ENCODE measurements around the gene RNF13.
"Not testable (repeated sequence)": the region's sequence is repeated elsewhere in the genome, so short reads cannot be mapped to it uniquely, and the experiment has no call there.

Gene RNF13

GRCh38 chr3:149942409-149942808 is 129.4 kb downstream of the RNF13 start:
- Histone ChIP-seq H3K4me3 (ENCODE audit: insufficient read depth, low read length, poor library complexity, severe bottlenecking) (no peak overlapping the region), H3K36me3 (ENCODE audit: low read length) (peaks cover 5% of the 10 kb centered on the region; the same call in 1 of the 2 replicates), H3K9me3 (ENCODE audit: insufficient read depth, low read length) (no peaks in the 10 kb centered on the region), H2AFZ (ENCODE audit: low read depth, low read length, severe bottlenecking) (no peak overlapping the region), H4K20me1 (ENCODE audit: low read depth, low read length) (no peaks in the 10 kb centered on the region), H3K9me2 (replicated peaks; ENCODE audit: insufficient read depth, low read length) (no peaks in the 10 kb centered on the region), H3K9ac (ENCODE audit: low read length) (no peak overlapping the region), H3K27ac (ENCODE audit: low read depth, low read length) (no peak overlapping the region), H3K79me2 (ENCODE audit: insufficient read depth, low read length) (no peaks in the 10 kb centered on the region), H3K27me3 (ENCODE audit: low read length) (no peaks in the 10 kb centered on the region), H3F3A (ENCODE audit: insufficient read depth) (peaks cover 4% of the 10 kb centered on the region; the same call in 1 of the 2 replicates), H3K4me2 (ENCODE audit: low read depth, low read length, poor library complexity, severe bottlenecking) (no peak overlapping the region)
- TF ChIP-seq CTCF (IDR thresholded peaks at IDR 0.05; ENCODE audit: insufficient read depth, low read length, poor library complexity, severe bottlenecking) (no peak), EZH2phosphoT487 (conservative IDR thresholded peaks at IDR 0.05; ENCODE audit: low read length) (no peak)

- H3K36me3 ChIP-seq (ENCODE audit: low read length); H3K27ac ChIP-seq (ENCODE audit: low read depth, low read length); H3K9ac ChIP-seq (ENCODE audit: low read length); H4K20me1 ChIP-seq (ENCODE audit: low read depth, low read length); H3K9me3 ChIP-seq (ENCODE audit: insufficient read depth, low read length); H3K4me3 ChIP-seq (ENCODE audit: insufficient read depth, low read length, poor library complexity, severe bottlenecking); H3K79me2 ChIP-seq (ENCODE audit: insufficient read depth, low read length); H2AFZ ChIP-seq (ENCODE audit: low read depth, low read length, severe bottlenecking); H3K4me2 ChIP-seq (ENCODE audit: low read depth, low read length, poor library complexity, severe bottlenecking); H3F3A ChIP-seq (ENCODE audit: insufficient read depth); H3K27me3 ChIP-seq (ENCODE audit: low read length); H3K9me2 ChIP-seq (replicated peaks; ENCODE audit: insufficient read depth, low read length): not testable (repeated sequence)
These were observed 131.0 kb downstream of the RNF13 start for GRCh38 chr3:149943966-149944365.

- no peaks in the 10 kb centered on the region for H3K9me3 ChIP-seq (ENCODE audit: insufficient read depth, low read length)
- H3K4me2 ChIP-seq (ENCODE audit: low read depth, low read length, poor library complexity, severe bottlenecking): no peak overlapping the region
- no peak overlapping the region for H3K4me3 ChIP-seq (ENCODE audit: insufficient read depth, low read length, poor library complexity, severe bottlenecking)
- H2AFZ ChIP-seq (ENCODE audit: low read depth, low read length, severe bottlenecking): no peak overlapping the region
- TF ChIP-seq CTCF (IDR thresholded peaks at IDR 0.05; ENCODE audit: insufficient read depth, low read length, poor library complexity, severe bottlenecking): no peak
- no peak for TF ChIP-seq EZH2phosphoT487 (conservative IDR thresholded peaks at IDR 0.05; ENCODE audit: low read length)
- no peaks in the 10 kb centered on the region for H3K27me3 ChIP-seq (ENCODE audit: low read length)
- H3K9ac ChIP-seq (ENCODE audit: low read length): no peak overlapping the region
- H3K79me2 ChIP-seq (ENCODE audit: insufficient read depth, low read length): no peaks in the 10 kb centered on the region; the same call in 1 of the 2 replicates
- H3K9me2 ChIP-seq (replicated peaks; ENCODE audit: insufficient read depth, low read length): no peaks in the 10 kb centered on the region
- no peaks in the 10 kb centered on the region for H3F3A ChIP-seq (ENCODE audit: insufficient read depth)
- H4K20me1 ChIP-seq (ENCODE audit: low read depth, low read length): no peaks in the 10 kb centered on the region
- H3K36me3 ChIP-seq (ENCODE audit: low read length): peaks cover 3% of the 10 kb centered on the region; the same call in 1 of the 2 replicates
- H3K27ac ChIP-seq (ENCODE audit: low read depth, low read length): no peak overlapping the region
These were observed 134.2 kb downstream of the RNF13 start for GRCh38 chr3:149947231-149947630.

GRCh38 chr3:149949181-149949580 is 136.2 kb downstream of the RNF13 start:
- Histone ChIP-seq H2AFZ (ENCODE audit: low read depth, low read length, severe bottlenecking) (no peak overlapping the region), H3K9me2 (replicated peaks; ENCODE audit: insufficient read depth, low read length) (no peaks in the 10 kb centered on the region), H3K4me3 (ENCODE audit: insufficient read depth, low read length, poor library complexity, severe bottlenecking) (no peak overlapping the region), H3K79me2 (ENCODE audit: insufficient read depth, low read length) (no peaks in the 10 kb centered on the region; the same call in 1 of the 2 replicates), H3K27me3 (ENCODE audit: low read length) (no peaks in the 10 kb centered on the region), H3K9me3 (ENCODE audit: insufficient read depth, low read length) (no peaks in the 10 kb centered on the region), H3K4me2 (ENCODE audit: low read depth, low read length, poor library complexity, severe bottlenecking) (no peak overlapping the region), H3K27ac (ENCODE audit: low read depth, low read length) (no peak overlapping the region), H3K9ac (ENCODE audit: low read length) (no peak overlapping the region), H3K36me3 (ENCODE audit: low read length) (no peaks in the 10 kb centered on the region), H4K20me1 (ENCODE audit: low read depth, low read length) (no peaks in the 10 kb centered on the region), H3F3A (ENCODE audit: insufficient read depth) (no peaks in the 10 kb centered on the region)
- TF ChIP-seq CTCF (IDR thresholded peaks at IDR 0.05; ENCODE audit: insufficient read depth, low read length, poor library complexity, severe bottlenecking) (no peak), EZH2phosphoT487 (conservative IDR thresholded peaks at IDR 0.05; ENCODE audit: low read length) (no peak)
